ENCODE results near the gene POU2AF1. TPM values are rescaled to one million over a fixed set of nuclear protein-coding genes. Genes with fewer than 3 reads are reported as not detected.

POU2AF1 gene
- total RNA-seq, 1 experiment from 2014 or later, result 0.22 TPM

DNA sequence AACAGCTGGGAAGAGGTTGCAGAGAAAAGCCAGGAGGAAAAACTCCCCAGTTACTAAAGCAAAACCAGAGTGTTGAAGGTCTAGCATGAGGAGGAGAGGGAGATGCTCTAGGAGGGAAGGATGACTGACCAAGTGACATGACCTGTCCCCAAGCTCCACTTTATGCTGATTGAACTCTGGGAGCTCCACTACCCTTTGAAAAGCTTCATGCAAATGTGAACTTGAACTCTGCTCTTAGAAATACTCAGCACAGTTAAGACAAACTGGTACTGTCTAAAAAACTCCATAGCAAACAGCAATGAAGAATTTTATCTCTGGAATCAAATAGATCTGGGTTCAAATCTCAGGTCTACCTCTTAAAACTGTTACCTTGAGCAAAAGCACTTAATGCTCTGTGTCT is 14.5 kb upstream of the POU2AF1 start (continued):
- TF ChIP-seq, protein P1, sequence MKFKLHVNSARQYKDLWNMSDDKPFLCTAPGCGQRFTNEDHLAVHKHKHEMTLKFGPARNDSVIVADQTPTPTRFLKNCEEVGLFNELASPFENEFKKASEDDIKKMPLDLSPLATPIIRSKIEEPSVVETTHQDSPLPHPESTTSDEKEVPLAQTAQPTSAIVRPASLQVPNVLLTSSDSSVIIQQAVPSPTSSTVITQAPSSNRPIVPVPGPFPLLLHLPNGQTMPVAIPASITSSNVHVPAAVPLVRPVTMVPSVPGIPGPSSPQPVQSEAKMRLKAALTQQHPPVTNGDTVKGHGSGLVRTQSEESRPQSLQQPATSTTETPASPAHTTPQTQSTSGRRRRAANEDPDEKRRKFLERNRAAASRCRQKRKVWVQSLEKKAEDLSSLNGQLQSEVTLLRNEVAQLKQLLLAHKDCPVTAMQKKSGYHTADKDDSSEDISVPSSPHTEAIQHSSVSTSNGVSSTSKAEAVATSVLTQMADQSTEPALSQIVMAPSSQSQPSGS (CRISPR knock-in tag; IDR thresholded peaks at IDR 0.05; ENCODE audit: borderline replicate concordance, low read depth), result no peak
- TF ChIP-seq OVOL2 (CRISPR knock-in tag; IDR thresholded peaks at IDR 0.05; ENCODE audit: borderline replicate concordance), result no peak
- no peak for TF ChIP-seq JAZF1 (CRISPR knock-in tag; IDR thresholded peaks at IDR 0.05)
- TF ChIP-seq CBFB (CRISPR knock-in tag; IDR thresholded peaks at IDR 0.05; ENCODE audit: low read depth), result no peak
- TF ChIP-seq, protein P2, sequence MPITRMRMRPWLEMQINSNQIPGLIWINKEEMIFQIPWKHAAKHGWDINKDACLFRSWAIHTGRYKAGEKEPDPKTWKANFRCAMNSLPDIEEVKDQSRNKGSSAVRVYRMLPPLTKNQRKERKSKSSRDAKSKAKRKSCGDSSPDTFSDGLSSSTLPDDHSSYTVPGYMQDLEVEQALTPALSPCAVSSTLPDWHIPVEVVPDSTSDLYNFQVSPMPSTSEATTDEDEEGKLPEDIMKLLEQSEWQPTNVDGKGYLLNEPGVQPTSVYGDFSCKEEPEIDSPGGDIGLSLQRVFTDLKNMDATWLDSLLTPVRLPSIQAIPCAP (CRISPR knock-in tag; IDR thresholded peaks at IDR 0.05), result no peak
- no peak for TF ChIP-seq ESRRA (CRISPR knock-in tag; IDR thresholded peaks at IDR 0.05; ENCODE audit: borderline replicate concordance)
- TF ChIP-seq JUN (CRISPR knock-in tag; IDR thresholded peaks at IDR 0.05), result no peak

DNA sequence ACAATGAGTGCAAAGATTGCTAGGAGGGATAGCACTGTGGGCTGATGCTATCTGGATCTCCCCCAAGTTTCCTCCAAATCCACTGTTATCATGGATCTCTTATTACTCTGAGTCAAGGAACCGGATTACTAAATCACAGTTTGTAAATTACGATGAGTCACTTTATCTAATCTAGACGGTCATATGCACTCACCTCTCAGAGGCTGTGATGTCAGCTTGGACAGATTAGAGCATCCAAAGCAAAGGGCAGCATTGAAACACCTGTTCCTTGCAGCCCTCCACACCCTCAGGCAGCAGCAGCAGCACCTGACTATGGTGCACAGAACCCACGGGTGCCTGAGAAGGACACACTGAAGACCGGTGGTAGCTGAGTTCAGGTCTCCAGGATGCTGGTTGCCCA is 14.0 kb upstream of the POU2AF1 start:
- no peak overlapping the region for H3K4me3 Mint-ChIP-seq
- H3K36me3 Mint-ChIP-seq, result no peaks in the 10 kb centered on the region
- no peaks in the 10 kb centered on the region for H3K9me3 Mint-ChIP-seq
- H3K4me1 Mint-ChIP-seq, result no peaks in the 10 kb centered on the region
- H3K27me3 Mint-ChIP-seq (ENCODE audit: low read depth), result no peaks in the 10 kb centered on the region
- H3K27ac Mint-ChIP-seq, result no peak overlapping the region
- CTCF ChIA-PET, result no interaction called here
- POLR2A ChIA-PET, result no interaction called here
- ATAC-seq, result no peak
- TF ChIP-seq TEAD1 (CRISPR knock-in tag; IDR thresholded peaks at IDR 0.05) (no peak), NR3C1 (CRISPR knock-in tag; conservative IDR thresholded peaks at IDR 0.05; ENCODE audit: low read depth) (no peak), IRF2 (CRISPR knock-in tag; IDR thresholded peaks at IDR 0.05; ENCODE audit: borderline replicate concordance, low read depth) (no peak), FOXJ3 (CRISPR knock-in tag; IDR thresholded peaks at IDR 0.05; ENCODE audit: borderline replicate concordance) (no peak), NR1H2 (CRISPR knock-in tag; IDR thresholded peaks at IDR 0.05) (no peak), ZNF232 (CRISPR knock-in tag; IDR thresholded peaks at IDR 0.05) (no peak), RELA (CRISPR knock-in tag; IDR thresholded peaks at IDR 0.05; ENCODE audit: borderline replicate concordance) (no peak), SOX15 (CRISPR knock-in tag; IDR thresholded peaks at IDR 0.05) (no peak), FOXP1 (CRISPR knock-in tag; IDR thresholded peaks at IDR 0.05; ENCODE audit: borderline replicate concordance) (no peak)
- TF ChIP-seq, protein P3, sequence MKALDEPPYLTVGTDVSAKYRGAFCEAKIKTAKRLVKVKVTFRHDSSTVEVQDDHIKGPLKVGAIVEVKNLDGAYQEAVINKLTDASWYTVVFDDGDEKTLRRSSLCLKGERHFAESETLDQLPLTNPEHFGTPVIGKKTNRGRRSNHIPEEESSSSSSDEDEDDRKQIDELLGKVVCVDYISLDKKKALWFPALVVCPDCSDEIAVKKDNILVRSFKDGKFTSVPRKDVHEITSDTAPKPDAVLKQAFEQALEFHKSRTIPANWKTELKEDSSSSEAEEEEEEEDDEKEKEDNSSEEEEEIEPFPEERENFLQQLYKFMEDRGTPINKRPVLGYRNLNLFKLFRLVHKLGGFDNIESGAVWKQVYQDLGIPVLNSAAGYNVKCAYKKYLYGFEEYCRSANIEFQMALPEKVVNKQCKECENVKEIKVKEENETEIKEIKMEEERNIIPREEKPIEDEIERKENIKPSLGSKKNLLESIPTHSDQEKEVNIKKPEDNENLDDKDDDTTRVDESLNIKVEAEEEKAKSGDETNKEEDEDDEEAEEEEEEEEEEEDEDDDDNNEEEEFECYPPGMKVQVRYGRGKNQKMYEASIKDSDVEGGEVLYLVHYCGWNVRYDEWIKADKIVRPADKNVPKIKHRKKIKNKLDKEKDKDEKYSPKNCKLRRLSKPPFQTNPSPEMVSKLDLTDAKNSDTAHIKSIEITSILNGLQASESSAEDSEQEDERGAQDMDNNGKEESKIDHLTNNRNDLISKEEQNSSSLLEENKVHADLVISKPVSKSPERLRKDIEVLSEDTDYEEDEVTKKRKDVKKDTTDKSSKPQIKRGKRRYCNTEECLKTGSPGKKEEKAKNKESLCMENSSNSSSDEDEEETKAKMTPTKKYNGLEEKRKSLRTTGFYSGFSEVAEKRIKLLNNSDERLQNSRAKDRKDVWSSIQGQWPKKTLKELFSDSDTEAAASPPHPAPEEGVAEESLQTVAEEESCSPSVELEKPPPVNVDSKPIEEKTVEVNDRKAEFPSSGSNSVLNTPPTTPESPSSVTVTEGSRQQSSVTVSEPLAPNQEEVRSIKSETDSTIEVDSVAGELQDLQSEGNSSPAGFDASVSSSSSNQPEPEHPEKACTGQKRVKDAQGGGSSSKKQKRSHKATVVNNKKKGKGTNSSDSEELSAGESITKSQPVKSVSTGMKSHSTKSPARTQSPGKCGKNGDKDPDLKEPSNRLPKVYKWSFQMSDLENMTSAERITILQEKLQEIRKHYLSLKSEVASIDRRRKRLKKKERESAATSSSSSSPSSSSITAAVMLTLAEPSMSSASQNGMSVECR (CRISPR knock-in tag; IDR thresholded peaks at IDR 0.05; ENCODE audit: borderline replicate concordance), result no peak
- TF ChIP-seq, protein P4, sequence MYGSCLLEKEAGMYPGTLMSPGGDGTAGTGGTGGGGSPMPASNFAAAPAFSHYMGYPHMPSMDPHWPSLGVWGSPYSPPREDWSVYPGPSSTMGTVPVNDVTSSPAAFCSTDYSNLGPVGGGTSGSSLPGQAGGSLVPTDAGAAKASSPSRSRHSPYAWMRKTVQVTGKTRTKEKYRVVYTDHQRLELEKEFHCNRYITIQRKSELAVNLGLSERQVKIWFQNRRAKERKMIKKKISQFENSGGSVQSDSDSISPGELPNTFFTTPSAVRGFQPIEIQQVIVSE (CRISPR knock-in tag; IDR thresholded peaks at IDR 0.05; ENCODE audit: borderline replicate concordance), result no peak
- TF ChIP-seq, protein P5, sequence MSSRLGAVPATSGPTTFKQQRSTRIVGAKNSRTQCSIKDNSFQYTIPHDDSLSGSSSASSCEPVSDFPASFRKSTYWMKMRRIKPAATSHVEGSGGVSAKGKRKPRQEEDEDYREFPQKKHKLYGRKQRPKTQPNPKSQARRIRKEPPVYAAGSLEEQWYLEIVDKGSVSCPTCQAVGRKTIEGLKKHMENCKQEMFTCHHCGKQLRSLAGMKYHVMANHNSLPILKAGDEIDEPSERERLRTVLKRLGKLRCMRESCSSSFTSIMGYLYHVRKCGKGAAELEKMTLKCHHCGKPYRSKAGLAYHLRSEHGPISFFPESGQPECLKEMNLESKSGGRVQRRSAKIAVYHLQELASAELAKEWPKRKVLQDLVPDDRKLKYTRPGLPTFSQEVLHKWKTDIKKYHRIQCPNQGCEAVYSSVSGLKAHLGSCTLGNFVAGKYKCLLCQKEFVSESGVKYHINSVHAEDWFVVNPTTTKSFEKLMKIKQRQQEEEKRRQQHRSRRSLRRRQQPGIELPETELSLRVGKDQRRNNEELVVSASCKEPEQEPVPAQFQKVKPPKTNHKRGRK (CRISPR knock-in tag; IDR thresholded peaks at IDR 0.05; ENCODE audit: borderline replicate concordance), result no peak
- no peak for DNase-seq (ENCODE audit: low spot score)
